HCT116 (cell line): ENCODE data around the gene BEND6.
"Not testable (repeated sequence)": the region's sequence is repeated elsewhere in the genome, so short reads cannot be mapped to it uniquely, and the experiment has no call there.

Source experiments
- CEBPB ChIP-seq: IDR thresholded peaks from 2 replicates; pipeline ENCODE4 v1.6.1; 2012; ENCODE audit warnings: low read depth
- EZH2phosphoT487 ChIP-seq: fragments of 200-600 bp; IDR thresholded peaks from 2 replicates; pipeline ENCODE4 v1.6.1; 2018; ENCODE audit warnings: antibody characterized with exemption, borderline replicate concordance
- MAX ChIP-seq: IDR thresholded peaks from 2 replicates; pipeline ENCODE4 v1.6.1; 2012
- POLR2A ChIP-seq: IDR thresholded peaks from 2 replicates; pipeline ENCODE4 v1.7.0; 2011; ENCODE audit warnings: borderline replicate concordance; ENCODE audit not compliant: insufficient read depth, insufficient read length; ENCODE audit errors: extremely low read depth
- POLR2AphosphoS5 ChIP-seq: IDR thresholded peaks from 2 replicates; pipeline ENCODE4 v1.6.1; 2011; ENCODE audit warnings: mild to moderate bottlenecking, low read depth, low read length, moderate library complexity
- SIN3A ChIP-seq: IDR thresholded peaks from 2 replicates; pipeline ENCODE4 v1.6.1; 2012; ENCODE audit warnings: low read depth
- SP1 ChIP-seq: IDR thresholded peaks from 2 replicates; pipeline ENCODE4 v1.6.1; 2012; ENCODE audit warnings: low read depth
- TCF7L2 ChIP-seq: IDR thresholded peaks from 2 replicates; pipeline ENCODE4 v1.7.0; 2011; ENCODE audit warnings: borderline replicate concordance, inconsistent platforms; ENCODE audit not compliant: insufficient read depth, insufficient read length; ENCODE audit errors: extremely low read depth
- YY1 ChIP-seq: IDR thresholded peaks from 2 replicates; pipeline ENCODE4 v1.6.1; 2011; ENCODE audit warnings: low read length, low read depth, moderate library complexity, mild to moderate bottlenecking; ENCODE audit not compliant: insufficient replicate concordance; ENCODE audit errors: extremely low read depth
- ZNF274 ChIP-seq: fragments of 200-500 bp; sonication (Bioruptor generic); IDR thresholded peaks from 2 replicates; pipeline ENCODE4 v1.6.1; 2014; ENCODE audit warnings: mild to moderate bottlenecking, low read depth, low read length, inconsistent platforms
- TF ChIP-seq, protein P1 (sequence below): IDR thresholded peaks from 2 replicates; pipeline ENCODE4 v1.6.1; 2012; ENCODE audit warnings: low read depth
- TF ChIP-seq, protein P2 (sequence below), 3 experiments: fragments of 200-600 bp in 1 of 3; sonication (generic) in 1 of 3; IDR thresholded peaks in 2 of 3; conservative IDR thresholded peaks in 1 of 3; 2 replicates each; pipeline ENCODE4 v1.5.1; 2012 to 2017; ENCODE audit warnings: low read depth in 2 of 3, low read length in 2 of 3, antibody characterized with exemption in 1 of 3, borderline replicate concordance in 1 of 3, control low read depth in 1 of 3, mild to moderate bottlenecking in 1 of 3, mixed read lengths in 1 of 3, mixed run types in 1 of 3, moderate library complexity in 1 of 3; ENCODE audit not compliant: insufficient read depth in 1 of 3

DNA sequence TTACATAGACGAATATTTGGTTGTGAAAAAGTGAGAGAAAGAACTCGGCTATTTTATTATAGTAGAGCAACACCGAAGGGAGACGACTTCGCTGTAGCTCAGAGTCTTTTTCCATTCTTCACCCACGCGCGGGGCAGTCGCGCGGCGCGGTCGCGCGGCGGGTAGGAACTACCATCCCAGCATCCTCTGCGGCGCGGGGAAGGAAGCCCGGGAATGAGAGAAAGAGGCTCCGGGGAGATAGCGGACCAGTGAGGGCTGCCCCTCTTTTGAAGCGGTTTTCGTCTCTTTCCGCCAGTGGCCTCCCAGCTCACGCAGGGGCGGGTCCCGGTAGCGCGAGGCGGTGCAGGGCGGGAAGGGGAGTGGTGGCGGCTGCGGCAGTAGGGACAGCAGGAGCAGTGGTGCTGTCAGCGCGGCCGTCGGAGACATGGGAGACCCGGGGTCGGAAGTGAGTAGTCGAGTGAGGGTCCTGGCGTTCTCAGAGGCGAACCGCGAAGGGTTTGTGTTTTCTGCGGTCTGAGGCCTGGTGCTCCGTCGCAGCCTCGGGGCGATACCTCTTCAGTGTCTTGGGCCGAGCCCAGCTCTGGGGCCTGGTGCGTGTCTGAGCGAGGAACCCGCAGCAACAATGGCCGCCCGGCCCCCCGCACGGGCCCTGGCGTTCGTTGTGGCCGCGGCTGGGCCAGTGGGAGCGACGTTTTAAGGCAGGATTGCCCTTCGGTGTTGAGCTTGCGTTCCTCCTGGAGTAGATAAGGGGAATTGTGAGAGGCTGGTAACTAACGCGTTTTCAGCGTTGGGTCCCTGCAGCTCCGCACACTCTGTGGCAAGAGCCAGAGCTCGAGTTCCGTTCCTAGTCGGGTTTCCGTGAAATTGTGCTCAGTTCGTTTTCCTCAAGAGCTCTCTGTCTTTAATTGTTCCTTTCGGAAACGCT is 91.7 kb downstream of the BEND6 start, which contains the start of gene KIAA1586:
- TF ChIP-seq, protein P1, sequence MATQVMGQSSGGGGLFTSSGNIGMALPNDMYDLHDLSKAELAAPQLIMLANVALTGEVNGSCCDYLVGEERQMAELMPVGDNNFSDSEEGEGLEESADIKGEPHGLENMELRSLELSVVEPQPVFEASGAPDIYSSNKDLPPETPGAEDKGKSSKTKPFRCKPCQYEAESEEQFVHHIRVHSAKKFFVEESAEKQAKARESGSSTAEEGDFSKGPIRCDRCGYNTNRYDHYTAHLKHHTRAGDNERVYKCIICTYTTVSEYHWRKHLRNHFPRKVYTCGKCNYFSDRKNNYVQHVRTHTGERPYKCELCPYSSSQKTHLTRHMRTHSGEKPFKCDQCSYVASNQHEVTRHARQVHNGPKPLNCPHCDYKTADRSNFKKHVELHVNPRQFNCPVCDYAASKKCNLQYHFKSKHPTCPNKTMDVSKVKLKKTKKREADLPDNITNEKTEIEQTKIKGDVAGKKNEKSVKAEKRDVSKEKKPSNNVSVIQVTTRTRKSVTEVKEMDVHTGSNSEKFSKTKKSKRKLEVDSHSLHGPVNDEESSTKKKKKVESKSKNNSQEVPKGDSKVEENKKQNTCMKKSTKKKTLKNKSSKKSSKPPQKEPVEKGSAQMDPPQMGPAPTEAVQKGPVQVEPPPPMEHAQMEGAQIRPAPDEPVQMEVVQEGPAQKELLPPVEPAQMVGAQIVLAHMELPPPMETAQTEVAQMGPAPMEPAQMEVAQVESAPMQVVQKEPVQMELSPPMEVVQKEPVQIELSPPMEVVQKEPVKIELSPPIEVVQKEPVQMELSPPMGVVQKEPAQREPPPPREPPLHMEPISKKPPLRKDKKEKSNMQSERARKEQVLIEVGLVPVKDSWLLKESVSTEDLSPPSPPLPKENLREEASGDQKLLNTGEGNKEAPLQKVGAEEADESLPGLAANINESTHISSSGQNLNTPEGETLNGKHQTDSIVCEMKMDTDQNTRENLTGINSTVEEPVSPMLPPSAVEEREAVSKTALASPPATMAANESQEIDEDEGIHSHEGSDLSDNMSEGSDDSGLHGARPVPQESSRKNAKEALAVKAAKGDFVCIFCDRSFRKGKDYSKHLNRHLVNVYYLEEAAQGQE, result not testable (repeated sequence)
- TF ChIP-seq, protein P2, sequence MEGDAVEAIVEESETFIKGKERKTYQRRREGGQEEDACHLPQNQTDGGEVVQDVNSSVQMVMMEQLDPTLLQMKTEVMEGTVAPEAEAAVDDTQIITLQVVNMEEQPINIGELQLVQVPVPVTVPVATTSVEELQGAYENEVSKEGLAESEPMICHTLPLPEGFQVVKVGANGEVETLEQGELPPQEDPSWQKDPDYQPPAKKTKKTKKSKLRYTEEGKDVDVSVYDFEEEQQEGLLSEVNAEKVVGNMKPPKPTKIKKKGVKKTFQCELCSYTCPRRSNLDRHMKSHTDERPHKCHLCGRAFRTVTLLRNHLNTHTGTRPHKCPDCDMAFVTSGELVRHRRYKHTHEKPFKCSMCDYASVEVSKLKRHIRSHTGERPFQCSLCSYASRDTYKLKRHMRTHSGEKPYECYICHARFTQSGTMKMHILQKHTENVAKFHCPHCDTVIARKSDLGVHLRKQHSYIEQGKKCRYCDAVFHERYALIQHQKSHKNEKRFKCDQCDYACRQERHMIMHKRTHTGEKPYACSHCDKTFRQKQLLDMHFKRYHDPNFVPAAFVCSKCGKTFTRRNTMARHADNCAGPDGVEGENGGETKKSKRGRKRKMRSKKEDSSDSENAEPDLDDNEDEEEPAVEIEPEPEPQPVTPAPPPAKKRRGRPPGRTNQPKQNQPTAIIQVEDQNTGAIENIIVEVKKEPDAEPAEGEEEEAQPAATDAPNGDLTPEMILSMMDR (IDR thresholded peaks at IDR 0.05 in 2 of 3, conservative IDR thresholded peaks at IDR 0.05 in 1 of 3; ENCODE audit: borderline replicate concordance in 1 of 3, insufficient read depth in 1 of 3, low read depth in 2 of 3, low read length in 2 of 3), result not testable (repeated sequence)
- not testable (repeated sequence) for TF ChIP-seq ZNF274, EZH2phosphoT487, CEBPB
- TF ChIP-seq POLR2AphosphoS5 (peak; percentile 69), MAX (peak; percentile 76), SIN3A (peak; percentile 87), SP1 (peak; percentile 59), YY1 (peak; percentile 72), TCF7L2 (peak; percentile 71), POLR2A (peak; percentile 39)
